GM19240 (cell line): ENCODE measurements around the gene OGDHL.
"Not testable (repeated sequence)": the region's sequence is repeated elsewhere in the genome, so short reads cannot be mapped to it uniquely, and the experiment has no call there.

Experiments
- DNase-seq: peaks from one replicate; pipeline ENCODE4 v3.0.0; 2011; ENCODE audit warnings: low spot score; ENCODE audit not compliant: insufficient read length

Gene OGDHL

GRCh38 chr10:49740346-49741107, 21.6 kb downstream of the OGDHL start:
- no peak for DNase-seq

GRCh38 chr10:49739426-49739825, 22.7 kb downstream of the OGDHL start:
- no peak for DNase-seq

GRCh38 chr10:49738616-49739360, 23.3 kb downstream of the OGDHL start:
- no peak for DNase-seq

GRCh38 chr10:49737474-49738201, 24.5 kb downstream of the OGDHL start:
- no peak for DNase-seq

GRCh38 chr10:49736564-49737113, 25.5 kb downstream of the OGDHL start:
- DNase-seq: no peak

- no peak for DNase-seq
These were observed 26.1 kb downstream of the OGDHL start for GRCh38 chr10:49735848-49736563.

- no peak for DNase-seq
These were observed 27.0 kb downstream of the OGDHL start for GRCh38 chr10:49735161-49735560.

GRCh38 chr10:49734676-49735075, 27.4 kb downstream of the OGDHL start:
- no peak for DNase-seq

GRCh38 chr10:49733866-49734265, 28.3 kb downstream of the OGDHL start:
- DNase-seq: no peak

GRCh38 chr10:49726593-49726992, 35.5 kb downstream of the OGDHL start:
- no peak for DNase-seq

GRCh38 chr10:49715157-49715556, 47.0 kb downstream of the OGDHL start:
- not testable (repeated sequence) for DNase-seq

GRCh38 chr10:49713266-49713665, 48.9 kb downstream of the OGDHL start:
- no peak for DNase-seq

- no peak for DNase-seq
These were observed 50.6 kb downstream of the OGDHL start for GRCh38 chr10:49711481-49711880.

GRCh38 chr10:49710966-49711365, 51.2 kb downstream of the OGDHL start:
- no peak for DNase-seq

- no peak for DNase-seq
These were observed 52.2 kb downstream of the OGDHL start for GRCh38 chr10:49709934-49710333.

GRCh38 chr10:49707585-49707984, 54.5 kb downstream of the OGDHL start:
- DNase-seq: no peak

- DNase-seq: no peak
These were observed 61.1 kb downstream of the OGDHL start for GRCh38 chr10:49700997-49701396.

- DNase-seq: no peak
These were observed 61.9 kb downstream of the OGDHL start for GRCh38 chr10:49700211-49700610.

GRCh38 chr10:49698679-49699078, 63.4 kb downstream of the OGDHL start:
- no peak for DNase-seq

GRCh38 chr10:49696311-49696710, 65.8 kb downstream of the OGDHL start:
- no peak for DNase-seq

GRCh38 chr10:49694466-49694865, 67.7 kb downstream of the OGDHL start:
- DNase-seq: no peak
